ENCODE measurements around the gene PNO1.
"Not testable (repeated sequence)": the region's sequence is repeated elsewhere in the genome, so short reads cannot be mapped to it uniquely, and the experiment has no call there.

Gene PNO1

DNA sequence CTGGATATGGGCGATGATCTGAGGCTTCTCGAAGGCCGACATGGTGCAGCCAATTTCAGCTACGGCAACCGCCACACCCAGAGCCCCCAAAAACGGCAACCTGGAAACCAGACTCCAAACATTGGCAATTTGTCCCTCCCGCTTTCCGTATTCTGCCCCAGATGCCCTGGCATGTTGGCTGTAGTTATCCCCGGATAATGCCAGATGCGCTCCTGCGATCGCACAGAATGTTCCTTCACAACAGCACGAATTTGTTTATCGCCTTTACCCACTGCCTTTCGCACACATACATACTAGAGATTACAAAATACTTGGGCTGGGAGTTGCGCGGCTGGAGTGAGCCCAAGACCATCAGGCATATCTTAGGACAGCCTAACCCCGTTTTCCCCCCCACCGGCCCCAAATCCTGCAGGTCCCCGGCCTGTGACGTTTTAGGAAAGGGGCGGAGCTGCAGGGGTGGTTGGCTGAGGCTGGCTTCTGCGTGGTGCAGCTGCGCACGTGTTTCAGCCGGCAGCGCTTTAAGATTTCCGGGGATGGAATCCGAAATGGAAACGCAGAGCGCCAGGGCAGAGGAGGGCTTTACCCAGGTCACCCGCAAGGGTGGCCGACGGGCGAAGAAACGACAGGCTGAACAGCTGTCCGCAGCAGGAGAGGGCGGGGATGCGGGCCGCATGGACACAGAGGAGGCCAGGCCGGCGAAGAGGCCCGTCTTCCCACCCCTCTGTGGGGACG, at the start of gene PNO1:
Gene PNO1, plus strand, starts transcription at position 487 of the 732 bp plus-strand sequence. Its CDS starts 47 bp downstream, at position 534.
- peak within 1 kb of the TSS; percentile 90 for H3K4me3 ChIP-seq
- peak; percentile 98 for DNase-seq (ENCODE audit: low spot score)
- peak within 1 kb of the TSS; percentile 78 to 93 for H3K27ac ChIP-seq
- TF ChIP-seq, protein P1, sequence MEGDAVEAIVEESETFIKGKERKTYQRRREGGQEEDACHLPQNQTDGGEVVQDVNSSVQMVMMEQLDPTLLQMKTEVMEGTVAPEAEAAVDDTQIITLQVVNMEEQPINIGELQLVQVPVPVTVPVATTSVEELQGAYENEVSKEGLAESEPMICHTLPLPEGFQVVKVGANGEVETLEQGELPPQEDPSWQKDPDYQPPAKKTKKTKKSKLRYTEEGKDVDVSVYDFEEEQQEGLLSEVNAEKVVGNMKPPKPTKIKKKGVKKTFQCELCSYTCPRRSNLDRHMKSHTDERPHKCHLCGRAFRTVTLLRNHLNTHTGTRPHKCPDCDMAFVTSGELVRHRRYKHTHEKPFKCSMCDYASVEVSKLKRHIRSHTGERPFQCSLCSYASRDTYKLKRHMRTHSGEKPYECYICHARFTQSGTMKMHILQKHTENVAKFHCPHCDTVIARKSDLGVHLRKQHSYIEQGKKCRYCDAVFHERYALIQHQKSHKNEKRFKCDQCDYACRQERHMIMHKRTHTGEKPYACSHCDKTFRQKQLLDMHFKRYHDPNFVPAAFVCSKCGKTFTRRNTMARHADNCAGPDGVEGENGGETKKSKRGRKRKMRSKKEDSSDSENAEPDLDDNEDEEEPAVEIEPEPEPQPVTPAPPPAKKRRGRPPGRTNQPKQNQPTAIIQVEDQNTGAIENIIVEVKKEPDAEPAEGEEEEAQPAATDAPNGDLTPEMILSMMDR (IDR thresholded peaks at IDR 0.05) = no peak

DNA sequence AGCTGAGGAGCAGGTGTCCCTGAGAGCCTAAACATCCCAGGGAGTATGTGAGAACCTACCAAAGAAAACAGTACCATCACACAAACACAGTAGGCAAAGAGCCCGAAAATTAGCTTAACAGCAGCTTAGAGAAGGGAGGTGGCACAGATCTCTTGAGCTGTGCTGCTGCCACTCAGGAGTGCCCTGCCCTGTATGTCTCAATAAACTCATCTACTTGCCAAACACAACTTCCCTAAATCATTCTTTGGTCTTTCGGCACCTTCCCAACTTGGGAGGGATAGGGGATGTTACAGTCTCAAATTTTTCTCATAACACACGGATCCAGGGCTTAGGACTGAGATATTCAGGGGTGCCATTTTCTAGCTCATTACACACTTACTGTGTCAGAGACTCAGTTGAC, 49.6 kb upstream of the PNO1 start:
- no peak for DNase-seq (ENCODE audit: low spot score)

DNA sequence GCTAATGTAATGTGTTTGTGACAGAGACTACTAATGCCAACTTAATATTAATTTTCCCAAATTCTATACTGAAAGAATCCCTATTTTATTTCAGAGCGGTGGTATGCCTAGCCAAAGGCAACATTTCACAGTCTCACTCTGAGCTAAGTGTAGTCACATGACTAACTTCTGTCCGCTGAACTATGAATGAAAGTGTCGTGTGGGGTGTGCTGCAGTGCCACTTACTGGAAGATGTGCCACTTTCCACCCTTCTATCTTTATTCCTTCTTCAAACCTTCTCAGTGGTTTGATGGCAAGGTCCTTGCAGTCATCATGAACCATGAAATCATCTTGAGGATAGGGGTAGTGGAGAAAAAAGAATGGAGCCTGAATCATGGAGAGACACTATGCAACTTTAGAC, 47.6 kb upstream of the PNO1 start:
- TF ChIP-seq, protein P1 (IDR thresholded peaks at IDR 0.05) = no peak
- Histone ChIP-seq H3K27ac (no peak overlapping the region), H3K4me3 (no peak overlapping the region)
- DNase-seq (ENCODE audit: low spot score) = no peak

More for the DNA sequence above, 49.6 kb upstream of the PNO1 start:
- TF ChIP-seq, protein P1 (IDR thresholded peaks at IDR 0.05) = no peak
- no peak overlapping the region for H3K27ac ChIP-seq
- no peak overlapping the region for H3K4me3 ChIP-seq

DNA sequence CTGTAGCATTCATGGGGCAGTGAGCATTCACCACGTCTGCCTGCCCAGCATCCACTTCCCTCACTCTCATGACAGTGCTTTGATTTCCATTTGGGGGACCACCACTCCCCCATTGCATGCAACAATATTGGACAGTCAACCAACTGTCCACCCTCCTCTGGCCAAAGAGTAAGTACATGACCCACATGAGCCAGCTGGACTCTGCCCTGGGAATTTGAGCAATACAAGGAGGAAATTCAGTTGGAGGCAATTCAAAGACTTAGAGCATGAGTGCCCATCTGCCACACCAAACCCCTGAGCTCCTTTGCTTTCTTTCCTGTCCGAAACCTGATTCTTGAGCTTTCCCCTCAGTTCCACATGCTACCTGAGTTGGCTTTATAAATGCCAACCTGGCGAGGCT, 41.7 kb upstream of the PNO1 start:
- Histone ChIP-seq H3K4me3 (no peak overlapping the region), H3K27ac (no peak overlapping the region)
- TF ChIP-seq, protein P1 (IDR thresholded peaks at IDR 0.05) = no peak
- no peak for DNase-seq (ENCODE audit: low spot score)

DNA sequence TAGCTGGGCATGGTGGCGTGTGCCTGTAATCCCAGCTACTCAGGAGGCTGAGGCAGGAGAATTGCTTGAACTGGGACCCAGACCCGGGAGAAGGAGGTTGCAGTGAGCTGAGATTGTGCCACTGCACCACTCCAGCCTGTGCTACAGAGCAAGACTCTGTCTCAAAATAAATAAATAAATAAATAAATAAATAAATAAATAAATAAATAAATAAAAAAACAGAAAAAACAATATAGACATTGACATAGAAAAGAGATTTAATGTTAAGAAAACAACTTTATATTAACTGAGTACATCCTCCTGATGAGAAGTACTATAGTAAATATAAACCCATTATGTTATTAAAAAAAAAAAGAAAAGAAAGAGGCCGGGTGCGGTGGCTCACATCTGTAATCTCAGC, 39.8 kb upstream of the PNO1 start:
- not testable (repeated sequence) for H3K4me3 ChIP-seq; H3K27ac ChIP-seq; DNase-seq (ENCODE audit: low spot score)

DNA sequence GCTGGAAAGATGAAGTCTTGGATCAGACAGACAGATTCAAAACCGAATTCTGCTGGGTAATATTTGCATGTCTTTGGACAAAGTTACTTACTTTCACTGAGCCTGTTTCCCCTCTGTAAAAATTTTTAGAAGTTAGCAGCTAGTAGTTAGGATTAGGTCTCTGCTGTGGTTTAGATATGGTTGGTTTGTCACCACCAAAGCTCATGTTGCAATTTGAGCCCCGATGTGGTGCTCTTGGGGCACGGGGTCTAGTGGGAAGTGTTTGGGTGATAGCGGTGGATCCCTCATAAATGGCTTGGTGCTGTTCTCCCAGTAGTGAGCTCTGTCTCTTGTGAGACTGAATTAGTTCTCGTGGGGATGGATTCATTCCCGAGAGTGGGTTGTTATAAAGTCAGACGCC, 38.9 kb upstream of the PNO1 start:
- no peak overlapping the region for H3K27ac ChIP-seq

DNA sequence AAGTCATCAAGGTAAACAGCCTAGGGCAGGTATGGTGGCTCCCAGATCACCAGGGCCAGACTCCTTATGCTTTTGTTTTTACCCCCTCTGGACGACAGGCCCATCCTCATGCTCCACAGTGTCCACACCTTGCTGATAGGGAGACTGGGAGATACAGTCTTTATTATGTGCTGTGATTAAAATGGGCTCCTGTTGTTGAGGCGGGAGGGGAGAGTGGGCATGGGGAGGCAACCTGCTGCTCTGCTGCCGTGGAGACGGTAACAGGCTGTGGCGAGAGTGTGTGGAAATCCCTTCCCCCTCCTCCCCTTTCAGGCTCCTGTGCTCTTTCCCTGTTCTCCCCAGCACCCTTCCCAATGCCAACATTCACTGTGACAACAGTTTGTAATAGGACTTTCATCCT, 38.2 kb upstream of the PNO1 start:
- no peak for DNase-seq (ENCODE audit: low spot score)
- Histone ChIP-seq H3K4me3 (no peak overlapping the region), H3K27ac (no peak overlapping the region)
- TF ChIP-seq, protein P1 (IDR thresholded peaks at IDR 0.05) = no peak

More for the DNA sequence above, 38.9 kb upstream of the PNO1 start:
- TF ChIP-seq, protein P1 (IDR thresholded peaks at IDR 0.05) = no peak
- H3K4me3 ChIP-seq = no peak overlapping the region
- DNase-seq (ENCODE audit: low spot score) = no peak
